HEK293 (cell line): ENCODE measurements around the gene PITHD1.

ENCODE experiments used
- CTCF ChIP-seq: fragments of 450-650 bp; formaldehyde crosslinking; IDR thresholded peaks from 2 replicates; pipeline ENCODE4 v1.5.1; 2016; ENCODE audit warnings: missing biosample characterization, missing genetic modification characterization
- IKZF3 ChIP-seq: fragments of 450-650 bp; IDR thresholded peaks from 2 replicates; pipeline ENCODE4 v1.5.0; 2018; ENCODE audit warnings: missing biosample characterization, mild to moderate bottlenecking, missing genetic modification characterization, moderate library complexity
- ZBTB1 ChIP-seq: fragments of 450-650 bp; formaldehyde crosslinking; IDR thresholded peaks from 2 replicates; pipeline ENCODE4 v1.5.1; 2016; ENCODE audit warnings: missing biosample characterization, missing genetic modification characterization
- ZBTB20 ChIP-seq: fragments of 450-650 bp; formaldehyde crosslinking; IDR thresholded peaks from 2 replicates; pipeline ENCODE4 v1.5.1; 2016; ENCODE audit warnings: missing biosample characterization, missing genetic modification characterization
- ZNF239 ChIP-seq: fragments of 450-650 bp; formaldehyde crosslinking; IDR thresholded peaks from 2 replicates; pipeline ENCODE4 v1.5.1; 2016; ENCODE audit warnings: missing biosample characterization, missing genetic modification characterization
- ZNF274 ChIP-seq, 2 experiments: fragments of 200-500 bp in 1 of 2; fragments of 450-650 bp in 1 of 2; sonication (Bioruptor generic) in 1 of 2; formaldehyde crosslinking in 1 of 2; IDR thresholded peaks; 2 replicates each; pipeline versions ENCODE4 v1.5.1 to v1.6.1; 2014 to 2016; ENCODE audit warnings: borderline replicate concordance in 1 of 2, inconsistent platforms in 1 of 2, low read length in 1 of 2, missing biosample characterization in 1 of 2, missing genetic modification characterization in 1 of 2
- ZNF292 ChIP-seq: fragments of 450-650 bp; formaldehyde crosslinking; IDR thresholded peaks from 2 replicates; pipeline ENCODE4 v1.5.1; 2016; ENCODE audit warnings: low read depth, missing biosample characterization, missing genetic modification characterization, borderline replicate concordance
- ZNF341 ChIP-seq: fragments of 450-650 bp; formaldehyde crosslinking; IDR thresholded peaks from 2 replicates; pipeline ENCODE4; 2016; ENCODE audit warnings: low read depth, missing biosample characterization, missing genetic modification characterization
- ZNF510 ChIP-seq: fragments of 450-650 bp; formaldehyde crosslinking; IDR thresholded peaks from 2 replicates; pipeline ENCODE4 v1.5.1; 2018; ENCODE audit warnings: mild to moderate bottlenecking, missing genetic modification characterization, missing biosample characterization; ENCODE audit not compliant: insufficient replicate concordance
- ZNF621 ChIP-seq: fragments of 450-650 bp; formaldehyde crosslinking; IDR thresholded peaks from 2 replicates; pipeline ENCODE4 v1.5.1; 2017; ENCODE audit warnings: missing biosample characterization, missing genetic modification characterization
- ZNF830 ChIP-seq: fragments of 450-650 bp; IDR thresholded peaks from 2 replicates; pipeline ENCODE4 v1.5.0; 2018; ENCODE audit warnings: missing biosample characterization, missing genetic modification characterization, low read depth, mild to moderate bottlenecking, moderate library complexity
- TF ChIP-seq, protein P1 (sequence below): fragments of 450-650 bp; formaldehyde crosslinking; IDR thresholded peaks from 2 replicates; pipeline ENCODE4 v1.5.1; 2016; ENCODE audit warnings: missing biosample characterization, missing genetic modification characterization

DNA sequence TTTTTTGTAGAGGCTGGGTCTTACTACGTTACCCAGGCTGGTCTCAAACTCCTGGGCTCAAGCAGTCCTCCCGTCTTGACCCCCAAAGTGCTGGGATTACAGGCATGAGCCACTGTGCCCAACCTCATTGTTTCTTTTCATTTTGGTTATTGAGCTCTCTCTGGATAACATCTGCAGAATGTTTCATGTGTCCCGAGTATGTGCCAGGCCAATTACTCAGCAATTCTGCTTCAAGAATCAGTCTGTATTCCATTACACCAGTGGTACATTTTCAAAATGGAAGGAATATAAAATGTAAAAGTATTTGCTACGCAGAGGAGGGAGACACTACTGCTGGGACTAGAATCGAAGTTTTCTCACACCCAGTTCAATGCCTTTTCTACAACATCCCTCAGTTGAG, 36.6 kb upstream of the PITHD1 start:
- TF ChIP-seq ZNF292 (tag by site-specific recombination) (no peak), CTCF (tag by site-specific recombination) (no peak), ZBTB1 (tag by site-specific recombination) (no peak), ZNF239 (tag by site-specific recombination) (no peak), ZNF510 (tag by site-specific recombination) (no peak), ZNF341 (no peak), ZBTB20 (tag by site-specific recombination) (no peak), ZNF830 (tag by site-specific recombination) (no peak), ZNF274 (IDR thresholded peaks at IDR 0.05; ENCODE audit: low read length) (no peak), ZNF274 (tag by site-specific recombination; IDR thresholded peaks at IDR 0.05; ENCODE audit: borderline replicate concordance) (no peak), ZNF621 (no peak), IKZF3 (tag by site-specific recombination) (no peak)
- TF ChIP-seq, protein P1, sequence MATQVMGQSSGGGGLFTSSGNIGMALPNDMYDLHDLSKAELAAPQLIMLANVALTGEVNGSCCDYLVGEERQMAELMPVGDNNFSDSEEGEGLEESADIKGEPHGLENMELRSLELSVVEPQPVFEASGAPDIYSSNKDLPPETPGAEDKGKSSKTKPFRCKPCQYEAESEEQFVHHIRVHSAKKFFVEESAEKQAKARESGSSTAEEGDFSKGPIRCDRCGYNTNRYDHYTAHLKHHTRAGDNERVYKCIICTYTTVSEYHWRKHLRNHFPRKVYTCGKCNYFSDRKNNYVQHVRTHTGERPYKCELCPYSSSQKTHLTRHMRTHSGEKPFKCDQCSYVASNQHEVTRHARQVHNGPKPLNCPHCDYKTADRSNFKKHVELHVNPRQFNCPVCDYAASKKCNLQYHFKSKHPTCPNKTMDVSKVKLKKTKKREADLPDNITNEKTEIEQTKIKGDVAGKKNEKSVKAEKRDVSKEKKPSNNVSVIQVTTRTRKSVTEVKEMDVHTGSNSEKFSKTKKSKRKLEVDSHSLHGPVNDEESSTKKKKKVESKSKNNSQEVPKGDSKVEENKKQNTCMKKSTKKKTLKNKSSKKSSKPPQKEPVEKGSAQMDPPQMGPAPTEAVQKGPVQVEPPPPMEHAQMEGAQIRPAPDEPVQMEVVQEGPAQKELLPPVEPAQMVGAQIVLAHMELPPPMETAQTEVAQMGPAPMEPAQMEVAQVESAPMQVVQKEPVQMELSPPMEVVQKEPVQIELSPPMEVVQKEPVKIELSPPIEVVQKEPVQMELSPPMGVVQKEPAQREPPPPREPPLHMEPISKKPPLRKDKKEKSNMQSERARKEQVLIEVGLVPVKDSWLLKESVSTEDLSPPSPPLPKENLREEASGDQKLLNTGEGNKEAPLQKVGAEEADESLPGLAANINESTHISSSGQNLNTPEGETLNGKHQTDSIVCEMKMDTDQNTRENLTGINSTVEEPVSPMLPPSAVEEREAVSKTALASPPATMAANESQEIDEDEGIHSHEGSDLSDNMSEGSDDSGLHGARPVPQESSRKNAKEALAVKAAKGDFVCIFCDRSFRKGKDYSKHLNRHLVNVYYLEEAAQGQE (tag by site-specific recombination), result no peak
